Osteoblast (primary cell): ENCODE data around the gene OTUD5. TPM values are rescaled to one million over a fixed set of nuclear protein-coding genes. Genes with fewer than 3 reads are reported as not detected.

Experiments used
- DNase-seq: peaks from one replicate; pipeline ENCODE4 v3.0.0; 2011; ENCODE audit warnings: low spot score, mixed read lengths; ENCODE audit not compliant: insufficient read length; ENCODE audit errors: missing footprints
- H2AFZ ChIP-seq: 2 replicates; pipeline ENCODE4 v1.6.0; 2011; ENCODE audit warnings: mild to moderate bottlenecking, low read length
- H3K27ac ChIP-seq: 2 replicates; pipeline ENCODE4 v1.5.1; 2011; ENCODE audit warnings: mild to moderate bottlenecking, low read depth, low read length, moderate library complexity
- H3K27me3 ChIP-seq: 2 replicates; pipeline ENCODE4 v1.6.0; 2012; ENCODE audit warnings: mild to moderate bottlenecking, control low read depth, inconsistent platforms, low read length, moderate library complexity; ENCODE audit not compliant: insufficient read depth
- H3K36me3 ChIP-seq: 2 replicates; pipeline ENCODE4 v1.5.1; 2011; ENCODE audit warnings: mild to moderate bottlenecking, low read length, control low read depth, moderate library complexity; ENCODE audit not compliant: insufficient read depth
- H3K4me1 ChIP-seq: 2 replicates; pipeline ENCODE4 v1.5.1; 2011; ENCODE audit warnings: mild to moderate bottlenecking, low read length, control low read depth, moderate library complexity; ENCODE audit not compliant: insufficient read depth
- H3K4me2 ChIP-seq: 2 replicates; pipeline ENCODE4 v1.6.0; 2011; ENCODE audit warnings: mild to moderate bottlenecking, low read length; ENCODE audit not compliant: insufficient read depth
- H3K4me3 ChIP-seq: fragments of 200-600 bp; sonication (generic); 3 replicates; pipeline ENCODE4 v1.5.1; 2012; ENCODE audit warnings: mild to moderate bottlenecking, low read length, inconsistent platforms; ENCODE audit not compliant: insufficient read depth
- H3K79me2 ChIP-seq: 2 replicates; pipeline ENCODE4 v1.6.0; 2012; ENCODE audit warnings: mild to moderate bottlenecking, low read length, control low read depth, inconsistent platforms; ENCODE audit not compliant: insufficient read depth
- H3K9me3 ChIP-seq: 2 replicates; pipeline ENCODE4 v1.5.1; 2011; ENCODE audit warnings: low read depth, low read length, control low read depth
- H4K20me1 ChIP-seq: 2 replicates; pipeline ENCODE4 v1.6.0; 2012; ENCODE audit warnings: mild to moderate bottlenecking, low read length, control low read depth; ENCODE audit not compliant: insufficient read depth
- CTCF ChIP-seq: IDR thresholded peaks from 2 replicates; pipeline ENCODE4 v1.5.1; 2011; ENCODE audit warnings: mild to moderate bottlenecking, low read depth, low read length, moderate library complexity; ENCODE audit errors: extremely low read depth
- total RNA-seq: library from RNA; depleted of rRNA; stranded (reverse); fragments of >200 nt; gene quantifications from 2 replicates; pipeline ENCODE4 v1.2.3, GENCODE V29; 2012

Gene OTUD5
- total RNA-seq, 1 donor: 33.7 TPM

DNA sequence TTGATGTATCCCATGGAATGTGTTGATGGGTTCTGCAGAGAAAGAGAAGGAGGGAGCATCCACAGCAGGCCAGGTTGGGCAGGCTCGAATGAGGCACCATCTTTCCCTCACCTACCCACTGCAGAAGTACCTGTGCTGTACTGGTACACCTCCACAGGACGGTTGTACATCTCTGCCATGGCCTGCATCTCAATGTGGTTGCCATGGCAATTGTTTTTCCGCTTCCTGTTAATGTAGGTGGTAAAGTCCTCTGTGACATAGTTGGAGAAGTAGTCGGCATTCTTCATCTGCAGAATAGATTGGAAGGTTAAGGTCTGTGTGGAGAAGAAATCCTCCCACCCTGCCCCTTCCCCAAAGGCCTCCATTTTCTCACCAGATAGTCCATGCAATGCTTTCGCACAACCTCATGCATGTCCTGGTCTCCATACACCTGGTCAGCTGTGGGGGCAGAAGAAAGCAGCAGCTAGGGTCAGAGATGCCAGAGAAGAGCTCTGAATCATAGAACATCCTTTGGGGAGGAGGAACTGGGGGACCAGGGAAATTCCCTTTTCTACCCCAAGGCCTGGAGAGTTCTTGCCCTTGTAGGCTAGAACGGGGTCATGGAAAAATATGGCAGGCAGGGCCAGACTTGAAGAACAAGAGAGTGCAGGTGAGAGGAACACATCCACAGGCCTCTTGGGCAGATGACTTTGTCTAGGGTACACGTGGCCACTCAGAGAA lies 22.7 kb downstream of the OTUD5 start:
- Histone ChIP-seq H4K20me1 (peaks cover 12% of the 10 kb centered on the region), H3K27ac (no peak overlapping the region), H3K27me3 (no peaks in the 10 kb centered on the region), H3K36me3 (peaks cover 24% of the 10 kb centered on the region), H3K4me1 (peaks cover 4% of the 10 kb centered on the region), H3K4me3 (no peak overlapping the region), H3K4me2 (no peak overlapping the region), H2AFZ (no peak overlapping the region), H3K9me3 (no peaks in the 10 kb centered on the region), H3K79me2 (peaks cover 28% of the 10 kb centered on the region)
- no peak for DNase-seq
- no peak for TF ChIP-seq CTCF

DNA sequence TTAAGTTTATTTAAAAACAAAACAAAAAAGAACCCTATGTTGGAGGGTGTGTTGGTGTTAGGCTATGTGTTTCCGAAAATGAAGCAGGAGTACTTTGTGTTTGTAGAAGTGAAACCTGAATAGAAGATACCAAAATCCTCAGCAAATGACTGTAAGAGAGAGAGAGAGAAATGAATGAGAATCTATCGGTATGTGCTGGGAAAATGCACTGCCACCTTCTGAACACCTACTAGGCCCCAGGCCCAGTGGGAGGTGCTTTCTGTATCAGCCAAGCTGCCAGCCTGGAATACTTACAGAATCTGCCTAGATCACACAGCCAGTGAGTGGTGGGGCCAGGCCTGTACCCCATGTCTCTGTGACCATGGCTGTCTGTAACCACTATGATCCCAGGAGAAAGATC lies 23.6 kb downstream of the OTUD5 start:
- no peaks in the 10 kb centered on the region for H3K9me3 ChIP-seq
- H2AFZ ChIP-seq: no peak overlapping the region
- H3K4me3 ChIP-seq: no peak overlapping the region
- TF ChIP-seq CTCF: no peak
- H3K79me2 ChIP-seq: peaks cover 19% of the 10 kb centered on the region
- peaks cover 21% of the 10 kb centered on the region for H3K36me3 ChIP-seq
- H3K4me2 ChIP-seq: no peak overlapping the region
- peak; percentile 43 for DNase-seq
- H4K20me1 ChIP-seq: peaks cover 5% of the 10 kb centered on the region
- peaks cover 4% of the 10 kb centered on the region for H3K4me1 ChIP-seq
- H3K27ac ChIP-seq: no peak overlapping the region
- H3K27me3 ChIP-seq: no peaks in the 10 kb centered on the region

GRCh38 chrX:48927736-48928382 lies 29.5 kb downstream of the OTUD5 start:
- H3K9me3 ChIP-seq: no peaks in the 10 kb centered on the region
- no peaks in the 10 kb centered on the region for H3K27me3 ChIP-seq
- no peak overlapping the region for H3K4me2 ChIP-seq
- no peak overlapping the region for H2AFZ ChIP-seq
- H3K4me3 ChIP-seq: no peak overlapping the region
- no peak overlapping the region for H3K27ac ChIP-seq
- no peaks in the 10 kb centered on the region for H3K4me1 ChIP-seq
- peaks cover 3% of the 10 kb centered on the region for H3K79me2 ChIP-seq
- H4K20me1 ChIP-seq: peaks cover 4% of the 10 kb centered on the region
- no peak for DNase-seq
- no peak for TF ChIP-seq CTCF
- H3K36me3 ChIP-seq: peaks cover 21% of the 10 kb centered on the region

- Histone ChIP-seq H2AFZ (no peak overlapping the region), H3K36me3 (peaks cover 21% of the 10 kb centered on the region), H3K4me3 (no peak overlapping the region), H3K4me2 (no peak overlapping the region), H3K27ac (no peak overlapping the region), H3K79me2 (peaks cover 3% of the 10 kb centered on the region), H4K20me1 (peaks cover 4% of the 10 kb centered on the region), H3K27me3 (no peaks in the 10 kb centered on the region), H3K4me1 (no peaks in the 10 kb centered on the region), H3K9me3 (no peaks in the 10 kb centered on the region)
- no peak for DNase-seq
- TF ChIP-seq CTCF: no peak
These were observed 30.3 kb downstream of the OTUD5 start for GRCh38 chrX:48927123-48927522.
